Activated T-helper 2 cell treated with anti-CD3 and anti-CD28 coated beads, Interferon-gamma antibody, Interleukin-2, Interleukin-4, amounts not matched to agents 10 μg/mL and 5 μg/mL and 100 μg/mL, durations not matched to agents 14 hours and 24 hours and 36 hours (primary cell): Measurements from ENCODE around the gene MYO15B. TPM values are rescaled to one million over a fixed set of nuclear protein-coding genes. Genes with fewer than 3 reads are reported as not detected.

Experiments
- DNase-seq: peaks from one replicate; pipeline ENCODE4 v3.0.0; 2021; ENCODE audit warnings: low spot score
- H3K27ac Mint-ChIP-seq: one replicate; pipeline ENCODE4 v1.8.0; 2021; ENCODE audit warnings: mixed read lengths
- H3K27me3 Mint-ChIP-seq: one replicate; pipeline ENCODE4 v1.8.0; 2021; ENCODE audit warnings: low read depth, mixed read lengths
- H3K36me3 Mint-ChIP-seq: one replicate; pipeline ENCODE4 v1.8.0; 2021; ENCODE audit warnings: low read depth, mixed read lengths
- H3K4me1 Mint-ChIP-seq: one replicate; pipeline ENCODE4 v1.8.0; 2021; ENCODE audit warnings: low read depth, mixed read lengths
- H3K4me3 Mint-ChIP-seq: one replicate; pipeline ENCODE4 v1.8.0; 2021; ENCODE audit warnings: low read depth, mild to moderate bottlenecking, moderate library complexity, mixed read lengths
- H3K9me3 Mint-ChIP-seq: one replicate; pipeline ENCODE4 v1.8.0; 2021; ENCODE audit warnings: mixed read lengths
- intact Hi-C: fragments of 100-400 bp; cut with micrococcal nuclease; formaldehyde crosslinking; loops from one replicate; pipeline ENCODE4 v1.15.1; 2023
- total RNA-seq: library from RNA; stranded (reverse); gene quantifications from 2 replicates; pipeline ENCODE4 v1.2.3, GENCODE V29; 2022

MYO15B gene
- total RNA-seq, 1 donor from 2014 or later: 33.9 TPM

DNA sequence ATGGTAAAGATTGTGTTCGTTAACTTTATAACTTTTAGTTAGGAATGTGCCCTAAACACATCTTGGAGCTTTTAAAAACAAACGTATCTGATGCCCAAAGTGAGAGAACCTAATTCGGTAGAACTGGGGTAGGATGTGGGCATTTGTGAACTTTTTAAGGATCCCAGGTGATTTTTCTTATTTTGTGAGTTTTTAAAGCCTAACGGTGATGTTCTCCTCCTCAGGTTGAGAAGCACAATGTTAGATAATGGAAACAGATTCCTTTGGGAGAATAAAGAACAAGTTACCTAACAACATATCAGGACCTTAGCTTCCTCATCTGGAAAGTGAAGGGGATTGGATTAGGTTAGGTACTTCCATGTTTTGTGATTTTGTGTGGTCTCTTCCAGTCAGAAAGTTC is 80.2 kb downstream of the MYO15B start:
- Mint-ChIP-seq H3K27me3 (no peaks in the 10 kb centered on the region), H3K36me3 (peaks cover 39% of the 10 kb centered on the region), H3K27ac (no peak overlapping the region), H3K9me3 (no peaks in the 10 kb centered on the region), H3K4me1 (peaks cover 20% of the 10 kb centered on the region), H3K4me3 (no peak overlapping the region)
- intact Hi-C loops: loop anchor here (5.0 to 10.0 kb wide), 2 partner anchors 151 to 393 kb away; partner anchors contain the start of genes CASKIN2, MIF4GD and TSEN54
- no peak for DNase-seq

DNA sequence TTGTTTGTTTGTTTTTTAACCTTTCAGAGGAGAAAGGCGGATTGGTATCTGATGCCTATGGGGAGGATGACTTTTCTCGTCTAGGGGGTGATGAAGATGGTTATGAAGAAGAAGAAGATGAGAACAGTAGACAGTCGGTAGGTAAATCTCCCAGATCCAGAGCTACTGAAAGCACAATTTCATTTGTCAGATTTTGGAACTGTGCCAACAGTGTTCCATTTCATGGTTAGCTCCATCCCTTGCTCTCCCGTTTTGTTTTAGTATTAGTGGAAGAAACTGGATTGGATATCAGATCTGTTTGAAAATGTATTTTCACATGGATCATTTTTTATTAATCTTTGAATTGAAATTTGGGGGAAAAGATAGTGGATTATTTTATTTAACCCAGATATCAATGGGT is 80.9 kb downstream of the MYO15B start:
- Mint-ChIP-seq H3K4me3 (no peak overlapping the region), H3K4me1 (peaks cover 20% of the 10 kb centered on the region), H3K9me3 (no peaks in the 10 kb centered on the region), H3K27ac (no peak overlapping the region), H3K36me3 (peaks cover 43% of the 10 kb centered on the region), H3K27me3 (no peaks in the 10 kb centered on the region)
- no peak for DNase-seq
- intact Hi-C loops: loop anchor here (5.0 to 10.0 kb wide), 2 partner anchors 151 to 394 kb away; partner anchors contain the start of genes CASKIN2, MIF4GD and TSEN54

DNA sequence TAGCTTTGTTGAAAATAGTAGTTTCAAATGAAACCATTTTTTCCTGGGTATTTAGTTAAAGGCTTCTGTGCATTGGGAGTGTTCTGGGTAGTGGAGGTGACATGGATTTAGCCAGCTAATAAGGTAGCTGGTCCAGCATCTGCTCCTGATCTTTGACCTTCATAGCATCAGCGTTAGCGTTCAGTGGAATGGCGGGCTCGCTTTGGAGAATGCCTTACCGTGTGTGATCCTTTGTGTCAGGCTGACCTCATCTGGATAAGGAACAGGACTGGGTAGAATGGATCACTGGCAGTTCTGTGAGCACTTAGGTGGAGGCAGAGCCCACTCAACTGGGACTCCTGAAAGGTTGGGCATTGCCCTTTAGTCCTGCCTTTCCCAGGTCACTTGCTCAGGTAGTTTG is 83.3 kb downstream of the MYO15B start:
- H3K36me3 Mint-ChIP-seq: peaks cover 47% of the 10 kb centered on the region
- no peaks in the 10 kb centered on the region for H3K27me3 Mint-ChIP-seq
- H3K4me1 Mint-ChIP-seq: peaks cover 20% of the 10 kb centered on the region
- no peaks in the 10 kb centered on the region for H3K9me3 Mint-ChIP-seq
- intact Hi-C loops: no loop called here
- no peak for DNase-seq
- no peak overlapping the region for H3K27ac Mint-ChIP-seq
- H3K4me3 Mint-ChIP-seq: no peak overlapping the region

DNA sequence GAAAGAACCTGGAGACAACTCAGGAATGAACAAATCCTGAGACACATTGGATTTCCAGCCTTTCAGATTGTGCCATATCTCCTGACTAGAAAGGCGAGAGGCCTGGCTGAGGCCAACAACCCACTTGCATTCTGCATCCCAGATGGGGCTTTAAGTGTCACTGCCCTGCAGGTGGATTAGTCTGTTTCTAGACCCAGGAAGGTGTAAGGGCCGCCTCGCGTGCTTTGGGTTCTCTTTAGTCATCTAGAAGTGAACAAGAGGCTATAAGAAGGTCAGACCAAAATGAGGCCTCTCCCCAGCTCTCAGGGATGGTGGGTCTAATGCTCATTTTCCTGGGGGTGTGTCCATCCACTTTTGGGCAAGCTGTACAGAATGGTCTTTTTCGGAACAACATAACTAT is 84.4 kb downstream of the MYO15B start:
- no peaks in the 10 kb centered on the region for H3K27me3 Mint-ChIP-seq
- intact Hi-C loops: no loop called here
- no peaks in the 10 kb centered on the region for H3K9me3 Mint-ChIP-seq
- no peak overlapping the region for H3K4me3 Mint-ChIP-seq
- peaks cover 16% of the 10 kb centered on the region for H3K4me1 Mint-ChIP-seq
- peaks cover 47% of the 10 kb centered on the region for H3K36me3 Mint-ChIP-seq
- no peak overlapping the region for H3K27ac Mint-ChIP-seq
- no peak for DNase-seq

DNA sequence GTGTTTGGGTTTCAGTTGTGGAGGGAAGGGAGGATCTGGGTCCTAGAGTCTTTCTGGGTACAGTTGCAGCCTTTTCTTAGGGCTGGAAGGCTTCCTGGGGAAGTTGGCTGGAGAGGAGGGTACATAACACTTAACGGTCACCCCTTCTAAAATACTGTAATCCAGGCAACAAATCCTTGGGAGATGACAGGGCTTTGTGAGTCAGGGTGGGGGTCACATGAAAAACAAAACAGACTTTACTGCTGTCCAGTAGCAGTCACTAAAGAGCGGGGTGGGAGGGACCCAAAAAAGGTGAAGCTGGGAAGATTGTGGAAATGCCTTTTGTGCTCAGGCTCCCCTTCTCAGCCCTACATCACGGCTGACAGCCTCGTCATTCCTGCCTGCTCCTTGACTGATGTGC is 85.9 kb downstream of the MYO15B start:
- Mint-ChIP-seq H3K9me3 (no peaks in the 10 kb centered on the region), H3K4me3 (no peak overlapping the region), H3K27ac (no peak overlapping the region), H3K36me3 (peaks cover 45% of the 10 kb centered on the region), H3K27me3 (no peaks in the 10 kb centered on the region), H3K4me1 (peaks cover 12% of the 10 kb centered on the region)
- DNase-seq: no peak
- intact Hi-C loops: no loop called here

Other genes starting within 250 kb of the MYO15B start
- 176 and 188 TPM in 2 replicates for gene GRB2, start 182.1 kb upstream of the MYO15B start, total RNA-seq
- 71.1 and 79.3 TPM in 2 replicates for gene TMEM94, start 131.2 kb upstream of the MYO15B start, total RNA-seq
- 2.2 and 2.3 TPM in 2 replicates for gene CASKIN2, start 72.3 kb upstream of the MYO15B start, total RNA-seq
- gene TSEN54, start 71.3 kb upstream of the MYO15B start, total RNA-seq: 74.6 and 78.2 TPM in 2 replicates
- gene LLGL2, start 62.1 kb upstream of the MYO15B start, total RNA-seq: 12.1 and 13.5 TPM in 2 replicates
- 0.09 and 0.16 TPM in 2 replicates for gene SMIM5, start 45.6 kb downstream of the MYO15B start, total RNA-seq
- 30.8 and 33.3 TPM in 2 replicates for gene RECQL5, start 79.4 kb downstream of the MYO15B start, total RNA-seq
- 97.6 and 101 TPM in 2 replicates for gene SAP30BP, start 79.5 kb downstream of the MYO15B start, total RNA-seq
- gene ITGB4, start 133.7 kb downstream of the MYO15B start, total RNA-seq: 1.3 and 2.0 TPM in 2 replicates
- gene GALK1, start 177.4 kb downstream of the MYO15B start, total RNA-seq: 55.4 and 63.7 TPM in 2 replicates
- gene UNK, start 197.0 kb downstream of the MYO15B start, total RNA-seq: 26.8 and 30.1 TPM in 2 replicates